Heart left ventricle (tissue), 16 donors: Measurements from ENCODE around the gene CLCA4. TPM values are rescaled to one million over a fixed set of nuclear protein-coding genes. Genes with fewer than 3 reads are reported as not detected.

Experiments used
- ATAC-seq, 4 donors: fragments of 200-7000 bp; cut with Tn5 transposase; one replicate each; pipeline ENCODE4 v1.9.1; 2020 to 2022; ENCODE audit warnings: moderate library complexity in 4 of 4, mild to moderate bottlenecking in 3 of 4, moderate number of reproducible peaks in 1 of 4
- DNase-seq, 5 donors: peaks; one replicate each; pipeline ENCODE4 v3.0.0-alpha.2; 2020
- H3K27ac ChIP-seq, 12 donors: fragments of 200-600 bp; sonication (generic) in 4 of 12; one replicate each; pipeline versions ENCODE4 v1.5.0 to v1.8.0; 2016 to 2022; ENCODE audit warnings: mild to moderate bottlenecking in 2 of 12
- H3K27me3 ChIP-seq, 9 donors: fragments of 200-600 bp; sonication (generic) in 2 of 9; one replicate each; pipeline versions ENCODE4 v1.5.1 to v1.8.0; 2016 to 2022; ENCODE audit warnings: mild to moderate bottlenecking in 3 of 9
- H3K36me3 ChIP-seq, 9 donors: fragments of 200-600 bp; sonication (generic) in 2 of 9; one replicate each; pipeline versions ENCODE4 v1.5.0 to v1.8.0; 2018 to 2022; ENCODE audit warnings: mild to moderate bottlenecking in 2 of 9
- H3K4me1 ChIP-seq, 12 donors: fragments of 200-600 bp; sonication (generic) in 4 of 12; one replicate each; pipeline versions ENCODE4 v1.5.0 to v1.8.0; 2016 to 2022; ENCODE audit warnings: mild to moderate bottlenecking in 3 of 12
- H3K4me3 ChIP-seq, 12 donors: fragments of 200-600 bp; sonication (generic) in 4 of 12; one replicate each; pipeline versions ENCODE4 v1.5.0 to v1.8.0; 2017 to 2022; ENCODE audit warnings: mild to moderate bottlenecking in 9 of 12, moderate library complexity in 4 of 12
- H3K9me3 ChIP-seq, 12 donors: fragments of 200-600 bp; sonication (generic) in 4 of 12; one replicate each; pipeline versions ENCODE4 v1.5.0 to v1.8.0; 2016 to 2022; ENCODE audit warnings: mild to moderate bottlenecking in 1 of 12
- POLR2A ChIP-seq, 2 donors: fragments of 450-650 bp; IDR thresholded peaks; one replicate each; pipeline ENCODE4 v1.6.1; 2017; ENCODE audit warnings: antibody characterized with exemption in 2 of 2, mild to moderate bottlenecking in 2 of 2, moderate library complexity in 2 of 2
- WGBS, 4 donors: extraction: QIAGEN DNeasy Blood & Tissue Kit in 2 of 4; methylation state at CpG; one replicate each; pipeline versions ENCODE4 v1.1.5 to v1.1.7; 2013 to 2018; 5-methylcytosine and 5-hydroxymethylcytosine counted together
- intact Hi-C, 10 donors: fragments of 100-400 bp; cut with DNase I; formaldehyde crosslinking; loops; one replicate each; pipeline versions ENCODE4 v1.11.1 to v1.14.2; 2022
- polyA plus RNA-seq, 2 donors: library from polyadenylated mRNA; stranded (reverse); fragments of 200-250 nt; gene quantifications; one replicate each; pipeline ENCODE4 v1.2.3, GENCODE V29; 2013
- total RNA-seq, 9 donors: library from RNA; depleted of rRNA in 2 of 9; stranded (reverse); fragments of >200 nt in 2 of 9; fragmentation: NEBNext Ultra II Directional in 3 of 9; extraction: Animal tissue kit (Norgen Biotek cat#: 25700) in 3 of 9; gene quantifications; one replicate each; pipeline versions ENCODE4 v1.1.0 to v1.2.4, GENCODE V29; 2016 to 2023
- TF ChIP-seq, protein P1 (sequence below), 12 donors: fragments of 200-600 bp; sonication (generic) in 4 of 12; IDR thresholded peaks; one replicate each; pipeline versions ENCODE4 v1.5.0 to v1.8.0; 2018 to 2022; ENCODE audit warnings: antibody characterized with exemption in 12 of 12, mild to moderate bottlenecking in 5 of 12
- donor health status: ischemic (EF 13 %, LVEDD 7.1; RV severe dilation, severe dysfunction).
- donor health status: healthy with polysubstance abuse.
- donor health status: DM: no; HTN: yes; CAD: no.
- donor health status: DM: no; HTN: no; CAD: no.
- donor health status: ischemic (EF 25% LVEDD 6.9; RV normal size, moderate dysfunction).
- donor health status: ischemic (EF 25% LVEDD 5.7; RV mildly dilated, moderate dysfunction).
- donor health status: healthy.
- donor health status: DM: yes; HTN: yes; CAD: no.
- donor health status: ischemic (EF 35%, LVEDD 5.7; RV mildly dilated, moderate dysfunction).
- donor health status: nonischemic (EF 11% LVEDD 7.7; RV severe dilation, severe dysfunction).
- donor health status: DM: yes; HTN: yes; CAD: no.
- donor health status: PGD.
- donor health status: ischemic (EF 29% LVEDD 5.4; RV normal size, mild dysfunction).
- donor health status: nonischemic (EF 23%, LVEDD 6.1; RV moderate dilation, normal function).

Gene CLCA4
- total and polyA plus RNA-seq, 11 donors = 0.14 to 0.51 TPM; not detected in 9

DNA sequence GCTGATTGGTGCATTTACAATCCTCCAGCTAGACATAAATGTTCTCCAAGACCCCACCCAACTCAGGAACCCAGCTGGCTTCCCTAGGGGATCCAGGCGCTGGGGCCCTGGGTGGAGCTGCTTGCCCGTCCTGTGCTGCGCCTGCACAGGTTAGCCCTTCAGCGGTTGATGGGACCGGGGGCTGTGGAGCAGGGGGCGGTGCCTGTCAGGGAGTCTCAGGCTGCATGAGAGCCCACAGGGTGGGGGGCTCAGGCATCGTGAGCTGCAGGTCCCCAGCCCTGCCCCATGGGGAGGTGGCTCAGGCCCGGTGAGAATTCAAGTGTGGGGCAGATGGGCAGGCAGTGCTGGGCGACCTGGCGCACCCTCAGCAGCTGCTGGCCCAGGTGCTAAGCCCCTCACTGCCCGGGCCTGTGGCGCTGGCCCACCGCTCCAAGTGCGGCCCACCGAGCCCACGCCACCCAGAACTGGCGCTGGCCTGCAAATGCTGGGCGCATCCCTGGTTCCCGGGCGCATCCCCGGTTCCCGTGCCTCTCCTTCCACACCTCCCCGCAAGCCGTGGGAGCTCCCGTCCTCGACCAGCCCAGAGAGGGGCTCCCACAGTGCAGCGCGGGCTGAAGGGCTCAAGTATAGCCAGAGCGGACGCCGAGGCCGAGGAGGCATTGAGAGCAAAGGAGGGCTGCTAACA lies 23.1 kb upstream of the CLCA4 start:
- no peaks in the 10 kb centered on the region for H3K4me1 ChIP-seq
- TF ChIP-seq, protein P1, sequence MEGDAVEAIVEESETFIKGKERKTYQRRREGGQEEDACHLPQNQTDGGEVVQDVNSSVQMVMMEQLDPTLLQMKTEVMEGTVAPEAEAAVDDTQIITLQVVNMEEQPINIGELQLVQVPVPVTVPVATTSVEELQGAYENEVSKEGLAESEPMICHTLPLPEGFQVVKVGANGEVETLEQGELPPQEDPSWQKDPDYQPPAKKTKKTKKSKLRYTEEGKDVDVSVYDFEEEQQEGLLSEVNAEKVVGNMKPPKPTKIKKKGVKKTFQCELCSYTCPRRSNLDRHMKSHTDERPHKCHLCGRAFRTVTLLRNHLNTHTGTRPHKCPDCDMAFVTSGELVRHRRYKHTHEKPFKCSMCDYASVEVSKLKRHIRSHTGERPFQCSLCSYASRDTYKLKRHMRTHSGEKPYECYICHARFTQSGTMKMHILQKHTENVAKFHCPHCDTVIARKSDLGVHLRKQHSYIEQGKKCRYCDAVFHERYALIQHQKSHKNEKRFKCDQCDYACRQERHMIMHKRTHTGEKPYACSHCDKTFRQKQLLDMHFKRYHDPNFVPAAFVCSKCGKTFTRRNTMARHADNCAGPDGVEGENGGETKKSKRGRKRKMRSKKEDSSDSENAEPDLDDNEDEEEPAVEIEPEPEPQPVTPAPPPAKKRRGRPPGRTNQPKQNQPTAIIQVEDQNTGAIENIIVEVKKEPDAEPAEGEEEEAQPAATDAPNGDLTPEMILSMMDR (IDR thresholded peaks at IDR 0.05) = no peak
- no peak for TF ChIP-seq POLR2A (IDR thresholded peaks at IDR 0.05)
- ATAC-seq (no peak), DNase-seq (peak in 1 of 5 donors; percentile 44)
- intact Hi-C loops = no loop called here
- H3K36me3 ChIP-seq = no peaks in the 10 kb centered on the region
- WGBS, 4 donors = 93 to 98% (median 94%) methylated on average over 22 to 32 of the region's 32 CpGs
- H3K9me3 ChIP-seq = peaks cover 0 to 5% (median 0%) of the 10 kb centered on the region in 12 donors
- H3K27me3 ChIP-seq = peaks cover 0 to 3% (median 0%) of the 10 kb centered on the region in 9 donors
- no peak overlapping the region for H3K27ac ChIP-seq
- H3K4me3 ChIP-seq = no peak overlapping the region

DNA sequence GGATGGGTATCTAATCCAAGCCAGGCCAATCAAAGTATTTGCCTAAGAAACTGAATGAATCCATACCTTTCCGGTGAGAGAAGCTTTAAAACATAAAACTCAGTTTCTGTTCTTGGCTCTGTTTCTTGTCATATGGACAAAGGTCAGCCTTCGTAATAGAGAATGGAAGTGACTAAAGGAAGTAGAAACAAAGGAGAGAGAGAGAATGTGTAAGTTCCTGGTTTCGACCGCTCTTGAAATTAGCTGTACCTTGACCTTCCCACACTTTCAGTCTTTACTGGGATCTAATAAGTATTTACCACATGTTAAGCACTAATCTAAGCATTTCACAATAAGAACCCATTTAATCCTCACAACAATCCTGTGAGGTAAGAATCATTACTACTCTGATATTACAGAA lies 19.6 kb upstream of the CLCA4 start:
- DNase-seq (no peak), ATAC-seq (no peak)
- intact Hi-C loops = no loop called here
- Histone ChIP-seq H3K4me3 (no peak overlapping the region), H3K27ac (no peak overlapping the region), H3K27me3 (no peaks in the 10 kb centered on the region), H3K36me3 (no peaks in the 10 kb centered on the region), H3K9me3 (peaks cover 0 to 5% (median 0%) of the 10 kb centered on the region in 12 donors), H3K4me1 (no peaks in the 10 kb centered on the region)
- TF ChIP-seq, protein P1 (IDR thresholded peaks at IDR 0.05) = no peak
- TF ChIP-seq POLR2A (IDR thresholded peaks at IDR 0.05) = no peak
- WGBS, 4 donors = 66 to 76% (median 72%) methylated on average over 4 of the region's 4 CpGs

DNA sequence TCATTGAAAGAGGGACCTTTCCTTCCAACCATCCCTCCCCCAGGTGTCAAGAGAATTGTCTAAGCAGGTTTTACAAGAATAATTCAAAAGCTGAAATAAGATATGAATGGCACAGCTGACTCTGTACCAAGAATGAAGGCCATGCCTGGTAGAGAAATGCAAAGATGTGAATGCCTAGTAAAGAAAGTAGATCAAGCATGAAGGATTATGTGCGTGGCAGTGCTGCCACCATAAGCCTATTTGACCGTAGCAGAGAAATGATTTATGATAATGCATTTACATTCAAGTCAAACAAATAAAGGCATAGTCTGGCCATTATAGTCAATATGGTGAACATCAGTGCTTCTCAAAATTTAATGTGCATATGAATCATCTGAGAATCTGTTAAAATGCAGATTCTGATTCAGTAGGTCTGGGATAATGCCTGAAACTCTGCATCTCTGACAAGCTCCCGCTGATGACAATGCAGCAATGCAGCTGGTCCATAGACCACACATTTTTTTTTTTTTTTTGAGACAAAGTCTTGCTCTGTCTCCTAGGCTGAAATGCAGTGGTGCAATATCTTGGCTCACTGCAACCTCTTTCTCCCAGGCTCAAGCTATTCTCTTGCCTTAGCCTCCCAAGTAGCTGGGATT lies 16.6 kb upstream of the CLCA4 start:
- Histone ChIP-seq H3K4me3 (no peak overlapping the region), H3K36me3 (no peaks in the 10 kb centered on the region), H3K27ac (no peak overlapping the region), H3K27me3 (no peaks in the 10 kb centered on the region), H3K9me3 (no peaks in the 10 kb centered on the region), H3K4me1 (no peaks in the 10 kb centered on the region)
- no peak for DNase-seq
- TF ChIP-seq, protein P1 (IDR thresholded peaks at IDR 0.05) = no peak
- no peak for TF ChIP-seq POLR2A (IDR thresholded peaks at IDR 0.05)
- ATAC-seq = no peak
- intact Hi-C loops = no loop called here
- 91 to 96% (median 94%) methylated on average over 3 of the region's 3 CpGs for WGBS, 4 donors

DNA sequence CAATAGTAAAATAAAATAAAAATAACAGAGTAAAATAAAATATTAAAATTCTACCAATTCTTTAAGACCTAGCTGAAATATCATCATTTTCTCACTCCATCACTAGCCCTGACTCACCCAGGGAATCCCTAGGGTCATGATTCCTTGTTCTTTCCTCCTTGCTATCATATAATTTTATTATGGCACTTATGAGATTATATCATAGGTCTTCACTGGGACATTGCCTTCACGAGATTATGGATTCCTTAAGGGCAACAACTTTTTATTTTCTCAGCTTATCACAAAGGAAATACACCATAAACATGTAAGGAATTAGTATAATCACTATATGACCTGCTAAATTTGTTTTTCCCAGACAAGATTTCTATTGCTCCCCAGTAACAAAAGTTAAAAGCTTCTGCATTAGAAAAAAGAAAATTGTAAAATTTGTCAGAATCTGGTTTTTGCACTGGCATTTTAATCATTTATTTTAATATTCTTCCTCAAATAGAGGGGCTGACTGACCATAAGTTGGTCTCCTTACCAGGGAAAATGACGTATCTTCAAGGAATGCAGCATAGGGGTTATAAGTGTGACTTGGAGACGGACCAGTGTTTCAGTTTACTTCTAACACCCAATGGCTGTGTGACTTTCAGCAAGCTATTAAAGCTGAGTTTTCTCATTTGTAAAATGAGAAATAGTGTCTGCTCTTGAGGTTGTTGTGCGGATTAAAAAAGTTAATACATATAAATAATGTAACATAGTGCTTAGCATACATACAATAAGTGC lies 8.8 kb upstream of the CLCA4 start:
- TF ChIP-seq, protein P1 (IDR thresholded peaks at IDR 0.05) = no peak
- TF ChIP-seq POLR2A (IDR thresholded peaks at IDR 0.05) = no peak

More for the DNA sequence above, 8.8 kb upstream of the CLCA4 start:
- H3K9me3 ChIP-seq = no peaks in the 10 kb centered on the region
- H3K36me3 ChIP-seq = no peaks in the 10 kb centered on the region
- no peak overlapping the region for H3K27ac ChIP-seq
- 64 to 74% (median 69%) methylated on average over 4 of the region's 4 CpGs for WGBS, 4 donors
- intact Hi-C loops = no loop called here
- peaks cover 0 to 11% (median 0%) of the 10 kb centered on the region in 9 donors for H3K27me3 ChIP-seq
- ATAC-seq = no peak
- no peak overlapping the region for H3K4me3 ChIP-seq
- no peaks in the 10 kb centered on the region for H3K4me1 ChIP-seq
- DNase-seq = no peak
